ENCODE measurements around the gene SLC26A3.
A peak's percentile ranks its signal among the peaks of the same experiment; 100 is the strongest.

SLC26A3 gene

GRCh38 chr7:107743567-107744344 lies 59.3 kb downstream of the SLC26A3 start, which contains the start of gene CBLL1:
TSS of gene CBLL1 (plus strand) at chr7:107744142. CDS start at chr7:107744164, 22 bp downstream.
- peak; percentile 92 to 96 for DNase-seq

GRCh38 chr7:107742678-107743566 lies 60.1 kb downstream of the SLC26A3 start:
- DNase-seq: peak in 1 of 2 donors; percentile 60

DNA sequence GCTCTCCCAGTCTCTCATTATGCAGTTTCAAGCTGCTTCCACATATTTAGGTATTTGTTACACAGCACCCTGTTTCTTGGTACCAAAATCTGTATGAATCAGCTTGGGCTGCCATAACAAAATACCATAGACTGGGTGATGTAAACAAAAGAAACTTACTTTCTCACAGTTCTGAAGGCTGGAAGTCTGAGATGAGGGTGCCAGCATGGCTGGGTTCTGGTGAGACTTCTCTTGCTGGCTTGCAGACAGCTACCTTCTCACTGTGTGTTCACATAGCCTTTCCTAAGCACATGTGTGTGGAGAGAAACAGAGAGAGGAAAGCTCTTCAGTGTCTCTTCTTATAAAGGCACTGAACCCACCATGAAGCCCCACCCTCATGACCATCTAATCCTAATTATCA lies 74.7 kb downstream of the SLC26A3 start:
- no peak for DNase-seq

DNA sequence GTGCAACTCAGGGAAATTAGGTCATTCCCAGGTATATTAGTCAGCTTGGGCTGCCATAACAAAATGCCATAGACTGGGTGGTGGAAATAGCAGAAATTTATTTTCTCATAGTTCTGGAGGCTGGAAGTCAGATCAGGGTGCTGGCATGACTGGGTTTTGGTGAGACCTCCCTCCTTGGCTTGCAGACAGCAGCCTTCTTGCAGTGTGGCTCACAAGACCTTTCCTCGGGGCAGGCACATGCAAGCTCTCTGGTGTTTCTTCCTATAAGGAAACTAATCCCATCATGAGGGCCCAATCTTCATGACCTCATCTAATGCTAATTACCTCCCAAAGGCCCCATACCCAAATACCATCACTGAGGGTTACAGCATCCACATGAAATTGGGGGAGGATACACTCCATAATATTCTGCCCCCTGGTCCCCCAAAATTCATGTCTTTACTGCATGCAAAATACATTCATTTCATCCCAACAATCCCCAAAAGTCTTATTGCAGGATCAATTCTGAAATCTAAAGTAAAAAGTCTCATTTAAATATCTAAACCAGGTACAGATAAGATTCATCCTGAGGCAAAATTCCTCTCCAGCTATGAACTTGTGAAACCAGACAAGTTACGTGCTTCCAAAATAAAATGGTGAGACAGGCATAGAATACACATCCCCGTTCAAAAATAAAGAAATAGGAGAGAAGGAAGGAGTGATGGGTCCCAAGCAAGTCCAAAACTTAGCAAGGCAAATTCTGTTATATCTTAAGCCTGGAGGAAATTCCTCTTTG lies 76.5 kb downstream of the SLC26A3 start:
- DNase-seq: no peak

GRCh38 chr7:107725138-107725740 lies 77.8 kb downstream of the SLC26A3 start:
- DNase-seq: peak in 1 of 2 donors; percentile 1

GRCh38 chr7:107723255-107723654 lies 79.8 kb downstream of the SLC26A3 start:
- no peak for DNase-seq

DNA sequence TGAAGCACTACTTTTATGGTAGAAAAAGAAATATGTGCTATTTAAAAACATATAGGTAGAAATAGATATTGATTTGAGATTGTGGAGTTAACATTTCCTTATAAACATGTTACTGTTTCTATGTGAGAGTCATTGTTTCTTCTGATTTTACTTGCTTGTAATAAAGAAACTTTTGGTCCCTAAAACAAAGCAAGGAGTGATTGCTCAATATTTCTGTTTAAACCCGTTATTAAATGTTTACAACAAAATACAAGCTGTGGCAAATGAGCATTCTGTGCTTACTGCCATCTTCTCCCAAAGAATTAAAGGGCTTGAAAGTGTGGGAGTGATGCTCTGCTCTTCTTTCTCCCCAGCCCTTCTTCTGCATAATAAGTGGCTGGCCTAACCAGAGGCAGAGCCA lies 81.7 kb downstream of the SLC26A3 start:
- no peak for DNase-seq

- no peak for DNase-seq
Measured at GRCh38 chr7:107718456-107719193, 84.4 kb downstream of the SLC26A3 start.

DNA sequence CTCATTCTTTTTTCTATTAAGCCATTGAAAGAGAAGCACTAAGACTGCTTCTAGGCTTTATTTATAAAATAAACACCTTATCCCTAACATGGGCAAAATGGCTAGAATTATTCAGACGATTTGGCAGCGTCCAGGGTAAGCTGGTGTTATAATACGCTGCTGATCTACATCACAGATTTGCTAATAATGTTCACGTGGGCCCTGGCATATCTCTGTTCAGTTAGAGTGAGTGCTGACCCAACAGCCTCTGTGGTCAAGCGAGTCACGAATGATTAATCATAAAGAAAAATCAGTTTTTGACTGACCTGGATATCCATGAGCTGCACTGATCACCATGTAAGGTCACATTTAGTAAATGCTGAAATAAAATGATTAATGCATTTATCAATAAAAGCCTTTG lies 87.5 kb downstream of the SLC26A3 start:
- no peak for DNase-seq

All from bone marrow (tissue), 2 donors.